HG03565 (cell line): ENCODE measurements around the gene SLC22A13.
"Not testable (repeated sequence)": the region's sequence is repeated elsewhere in the genome, so short reads cannot be mapped to it uniquely, and the experiment has no call there.

Source experiments
- ATAC-seq: cut with Tn5 transposase; IDR thresholded peaks from one replicate; pipeline ENCODE4 v1.9.1; 2021; ENCODE audit warnings: mild to moderate bottlenecking, moderate library complexity; ENCODE audit not compliant: unreplicated experiment

The SLC22A13 gene

GRCh38 chr3:38265604-38266307 lies at the start of gene SLC22A13:
Gene SLC22A13 (plus strand): TSS chr3:38265812. CDS start chr3:38265861, 49 bp downstream.
- no peak for ATAC-seq

GRCh38 chr3:38219609-38220197 lies 45.9 kb upstream of the SLC22A13 start:
- ATAC-seq, result no peak

GRCh38 chr3:38221005-38221404 lies 44.6 kb upstream of the SLC22A13 start:
- ATAC-seq, result no peak

GRCh38 chr3:38222032-38222634 lies 43.5 kb upstream of the SLC22A13 start:
- ATAC-seq, result no peak

GRCh38 chr3:38224357-38224756 lies 41.3 kb upstream of the SLC22A13 start:
- ATAC-seq, result no peak

GRCh38 chr3:38226273-38226672 lies 39.3 kb upstream of the SLC22A13 start:
- ATAC-seq, result no peak

GRCh38 chr3:38227989-38228388 lies 37.6 kb upstream of the SLC22A13 start:
- ATAC-seq, result no peak

- no peak for ATAC-seq
These were observed 36.6 kb upstream of the SLC22A13 start for GRCh38 chr3:38229036-38229435.

- no peak for ATAC-seq
These were observed 32.9 kb upstream of the SLC22A13 start for GRCh38 chr3:38232701-38233100.

GRCh38 chr3:38235466-38235865 lies 30.1 kb upstream of the SLC22A13 start:
- ATAC-seq, result no peak

- ATAC-seq, result no peak
These were observed 27.1 kb upstream of the SLC22A13 start for GRCh38 chr3:38238416-38239008.

- not testable (repeated sequence) for ATAC-seq
These were observed 22.8 kb upstream of the SLC22A13 start for GRCh38 chr3:38242812-38243211.

GRCh38 chr3:38245930-38246329 lies 19.7 kb upstream of the SLC22A13 start:
- no peak for ATAC-seq

- no peak for ATAC-seq
These were observed 18.1 kb upstream of the SLC22A13 start for GRCh38 chr3:38247366-38248035.

GRCh38 chr3:38250198-38250597 lies 15.4 kb upstream of the SLC22A13 start:
- no peak for ATAC-seq

- ATAC-seq, result no peak
These were observed 14.4 kb upstream of the SLC22A13 start for GRCh38 chr3:38251197-38251596.

- ATAC-seq, result no peak
These were observed 11.9 kb upstream of the SLC22A13 start for GRCh38 chr3:38253704-38254103.

- ATAC-seq, result no peak
These were observed 10.7 kb upstream of the SLC22A13 start for GRCh38 chr3:38254872-38255271.

GRCh38 chr3:38255627-38256026 lies 10.0 kb upstream of the SLC22A13 start:
- no peak for ATAC-seq

- no peak for ATAC-seq
These were observed 8.0 kb upstream of the SLC22A13 start for GRCh38 chr3:38257583-38257982.

- no peak for ATAC-seq
These were observed 5.1 kb upstream of the SLC22A13 start for GRCh38 chr3:38260474-38260873.
